AG08395 (cell line): ENCODE data around the gene WBP11.
"Not testable (repeated sequence)": the region's sequence is repeated elsewhere in the genome, so short reads cannot be mapped to it uniquely, and the experiment has no call there.

Experiments
- DNase-seq: peaks from one replicate; pipeline ENCODE4 v3.0.0; 2012; ENCODE audit warnings: mixed read lengths, low spot score

WBP11 gene

GRCh38 chr12:14772946-14773345 is 30.3 kb downstream of the WBP11 start:
- no peak for DNase-seq

- DNase-seq, result no peak
These were observed 31.6 kb downstream of the WBP11 start for GRCh38 chr12:14771651-14772137.

GRCh38 chr12:14770496-14771461 is 32.5 kb downstream of the WBP11 start:
- peak; percentile 73 for DNase-seq

- DNase-seq, result peak; percentile 61
These were observed 33.2 kb downstream of the WBP11 start for GRCh38 chr12:14769969-14770495.

- DNase-seq, result no peak
These were observed 33.8 kb downstream of the WBP11 start for GRCh38 chr12:14769466-14769968.

- DNase-seq, result no peak
These were observed 34.4 kb downstream of the WBP11 start for GRCh38 chr12:14768823-14769405.

GRCh38 chr12:14767617-14768016 is 35.7 kb downstream of the WBP11 start:
- DNase-seq, result no peak

DNA sequence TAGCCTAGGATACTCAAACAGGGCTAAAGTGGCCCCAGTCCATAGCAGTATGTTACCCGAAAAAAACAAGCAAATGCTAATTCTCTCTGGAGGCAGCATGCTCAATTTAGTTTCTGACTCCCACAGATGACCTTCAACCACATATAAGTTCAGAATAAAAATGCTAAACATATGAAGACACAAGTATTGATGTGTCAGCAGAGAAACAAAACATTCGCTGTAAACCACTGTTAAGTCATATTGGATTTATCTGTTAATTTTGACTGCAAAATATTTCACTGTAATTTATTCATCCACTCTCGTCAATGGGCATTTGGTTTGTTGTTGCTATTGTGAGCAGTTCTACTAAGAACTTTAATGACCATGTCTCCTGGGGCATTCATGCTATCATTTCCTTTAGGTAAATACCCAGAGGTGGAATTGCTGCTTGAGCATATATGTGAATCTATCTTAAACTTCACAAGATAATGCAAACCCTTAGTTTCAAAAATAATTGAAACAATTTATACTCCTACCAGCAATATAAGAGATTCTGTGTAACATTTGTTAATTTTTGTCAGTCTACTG is 36.5 kb downstream of the WBP11 start:
- no peak for DNase-seq

- not testable (repeated sequence) for DNase-seq
These were observed 37.3 kb downstream of the WBP11 start for GRCh38 chr12:14766020-14766419.

GRCh38 chr12:14765398-14765797 is 37.9 kb downstream of the WBP11 start:
- no peak for DNase-seq

DNA sequence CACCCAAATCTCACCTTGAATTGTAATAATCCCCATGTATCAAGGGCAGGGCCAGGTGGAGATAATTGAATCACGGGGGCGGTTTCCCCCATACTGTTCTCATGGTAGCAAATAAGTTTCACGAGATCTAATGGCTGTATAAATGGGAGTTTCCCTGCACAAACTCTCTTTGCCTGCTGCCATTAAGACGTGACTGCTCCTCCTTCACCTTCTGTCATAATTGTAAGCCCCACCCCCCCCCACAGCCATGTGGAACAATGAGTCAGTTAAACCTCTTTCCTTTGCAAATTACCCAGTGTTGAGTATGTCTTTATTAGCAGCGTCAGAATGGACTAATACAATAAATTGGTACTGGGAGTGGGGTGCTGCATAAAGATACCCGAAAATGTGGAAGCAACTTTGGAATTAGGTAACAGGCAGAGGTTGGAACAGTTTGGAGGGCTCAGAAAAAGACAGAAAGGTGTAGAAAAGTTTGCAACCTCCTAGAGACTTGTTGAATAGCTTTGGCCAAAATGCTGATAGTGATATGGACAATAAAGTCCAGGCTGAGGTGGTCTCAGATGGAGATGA is 43.5 kb downstream of the WBP11 start:
- not testable (repeated sequence) for DNase-seq

GRCh38 chr12:14756334-14757143 is 46.7 kb downstream of the WBP11 start:
- no peak for DNase-seq

DNA sequence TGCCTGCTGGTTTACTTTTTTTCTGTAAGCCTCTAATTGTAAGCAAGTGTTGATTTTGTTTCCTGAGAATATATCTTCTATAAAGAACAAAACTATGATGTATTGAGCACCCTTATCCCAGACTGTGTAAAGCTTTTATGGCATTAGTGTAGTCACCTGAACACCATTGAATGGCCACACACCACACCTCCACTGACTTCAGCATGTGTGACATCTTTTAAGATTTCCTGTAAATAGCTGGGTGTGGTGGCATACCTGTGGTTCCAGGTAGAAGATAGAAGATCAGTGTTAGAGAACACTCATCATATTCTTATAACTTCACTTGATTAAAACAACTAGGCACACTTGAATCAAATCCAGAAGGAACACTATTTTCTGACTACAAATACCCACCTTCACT is 51.3 kb downstream of the WBP11 start:
- DNase-seq, result no peak

GRCh38 chr12:14743061-14743460 is 60.2 kb downstream of the WBP11 start:
- no peak for DNase-seq

GRCh38 chr12:14741942-14742341 is 61.3 kb downstream of the WBP11 start:
- DNase-seq, result no peak

GRCh38 chr12:14741153-14741552 is 62.1 kb downstream of the WBP11 start:
- no peak for DNase-seq

- DNase-seq, result not testable (repeated sequence)
These were observed 66.8 kb downstream of the WBP11 start for GRCh38 chr12:14736441-14736840.
